MM.1S (cell line): ENCODE data around the gene OR6B2.

Source experiments
- CTCF ChIP-seq: fragments of 300-600 bp; sonication (generic); IDR thresholded peaks from 2 replicates; pipeline ENCODE4 v1.5.1; 2016; ENCODE audit warnings: antibody characterized with exemption, low read length, mixed read lengths
- EZH2 ChIP-seq: fragments of 300-600 bp; sonication (generic); optimal IDR thresholded peaks from 2 replicates; pipeline ENCODE3; 2017; ENCODE audit warnings: low read depth, mild to moderate bottlenecking, antibody characterized with exemption, low read length, mixed read lengths
- EZH2phosphoT487 ChIP-seq: fragments of 300-600 bp; sonication (generic); IDR thresholded peaks from 2 replicates; pipeline ENCODE4 v1.6.1; 2018; ENCODE audit warnings: antibody characterized with exemption, low read length

DNA sequence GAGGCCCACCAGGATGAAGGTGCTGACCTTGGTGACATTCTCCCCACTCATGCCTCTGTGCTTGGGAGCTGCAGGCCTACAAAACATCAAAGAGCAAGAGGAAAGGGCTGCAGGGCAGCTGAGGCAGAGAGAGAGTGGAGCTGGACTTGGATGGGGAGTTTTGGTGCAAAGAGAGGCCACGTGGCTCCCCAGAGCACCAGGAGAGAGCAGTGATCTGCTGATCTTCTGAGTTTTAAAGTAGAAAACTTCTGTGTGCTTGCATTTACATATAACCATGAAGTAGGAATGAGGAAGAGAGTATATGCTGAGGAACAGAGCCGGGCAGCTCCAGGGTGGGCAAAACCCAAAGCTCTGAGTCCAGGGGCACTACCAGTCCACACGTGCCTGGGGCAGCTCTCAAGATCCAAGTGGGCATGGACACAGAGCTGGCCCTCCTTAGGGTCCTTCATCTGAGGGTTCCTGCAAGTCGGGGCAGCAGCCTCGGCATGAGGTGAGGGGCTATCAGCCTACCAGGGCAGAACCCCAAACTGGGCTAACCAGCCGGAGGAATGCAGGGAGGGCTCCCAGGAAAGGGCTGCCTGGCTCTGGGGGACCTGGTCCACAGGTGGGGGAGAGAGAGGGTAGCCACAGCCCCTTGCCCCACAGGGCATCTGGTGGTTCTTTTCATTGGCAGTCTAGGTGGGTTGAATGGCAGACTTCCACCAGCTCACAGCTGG is at the start of gene OR6B2:
- TF ChIP-seq CTCF: no peak
- TF ChIP-seq EZH2phosphoT487: no peak
- no peak for TF ChIP-seq EZH2
